GM23338 (cell line): ENCODE measurements around the gene PGS1. TPM values are rescaled to one million over a fixed set of nuclear protein-coding genes. Genes with fewer than 3 reads are reported as not detected.

ENCODE experiments used
- ATAC-seq: fragments of 200-7000 bp; cut with Tn5 transposase; 3 replicates; pipeline ENCODE4 v1.9.1; 2020
- DNase-seq: peaks from one replicate; pipeline ENCODE4 v3.0.0-alpha.2; 2015; ENCODE audit warnings: low spot score
- H2AFZ ChIP-seq: fragments of 200-600 bp; sonication (generic); 2 replicates; pipeline ENCODE4 v1.8.0; 2016; ENCODE audit warnings: antibody characterized with exemption, mild to moderate bottlenecking, moderate library complexity
- H3F3A ChIP-seq: fragments of 200-600 bp; sonication (generic); replicated peaks from 2 replicates; pipeline ENCODE4 v1.8.0; 2017; ENCODE audit warnings: antibody characterized with exemption, mixed run types, low read depth
- H3K27ac ChIP-seq: fragments of 200-600 bp; sonication (generic); 2 replicates; pipeline ENCODE4 v1.6.1; 2016; ENCODE audit warnings: low read depth
- H3K27me3 ChIP-seq: fragments of 200-600 bp; sonication (generic); 2 replicates; pipeline ENCODE4 v1.8.0; 2016; ENCODE audit warnings: mild to moderate bottlenecking, mixed run types, moderate library complexity; ENCODE audit not compliant: insufficient read depth
- H3K36me3 ChIP-seq: fragments of 200-600 bp; sonication (generic); 2 replicates; pipeline ENCODE4 v1.8.0; 2016; ENCODE audit warnings: mild to moderate bottlenecking; ENCODE audit not compliant: insufficient read depth
- H3K4me1 ChIP-seq: fragments of 200-600 bp; sonication (generic); 2 replicates; pipeline ENCODE4 v1.8.0; 2016; ENCODE audit warnings: mild to moderate bottlenecking, moderate library complexity; ENCODE audit not compliant: insufficient read depth
- H3K4me2 ChIP-seq: fragments of 200-600 bp; sonication (generic); 2 replicates; pipeline ENCODE4 v1.7.1; 2017; ENCODE audit warnings: mixed run types
- H3K4me3 ChIP-seq: fragments of 200-600 bp; sonication (generic); 2 replicates; pipeline ENCODE4 v1.6.1; 2016; ENCODE audit warnings: mixed run types
- H3K79me2 ChIP-seq: fragments of 200-600 bp; sonication (generic); replicated peaks from 2 replicates; pipeline ENCODE4 v1.8.0; 2017; ENCODE audit warnings: mild to moderate bottlenecking; ENCODE audit not compliant: insufficient read depth
- H3K9me2 ChIP-seq: fragments of 200-600 bp; sonication (generic); 2 replicates; pipeline ENCODE4 v1.8.0; 2017; ENCODE audit not compliant: insufficient read depth
- H4K20me1 ChIP-seq: fragments of 200-600 bp; sonication (generic); replicated peaks from 2 replicates; pipeline ENCODE4 v1.8.0; 2017; ENCODE audit warnings: mild to moderate bottlenecking; ENCODE audit not compliant: insufficient read depth
- H3K27ac Mint-ChIP-seq: 2 replicates; pipeline ENCODE4 v1.8.0; 2020; ENCODE audit warnings: inconsistent platforms, mild to moderate bottlenecking, moderate library complexity, mixed read lengths
- H3K27me3 Mint-ChIP-seq: 3 replicates; pipeline ENCODE4 v1.8.0; 2022; ENCODE audit warnings: low read depth, mild to moderate bottlenecking, moderate library complexity, mixed read lengths, inconsistent platforms; ENCODE audit not compliant: insufficient read depth, poor library complexity
- H3K36me3 Mint-ChIP-seq: 3 replicates; pipeline ENCODE4 v1.8.0; 2021; ENCODE audit warnings: low read depth, mild to moderate bottlenecking, inconsistent platforms, moderate library complexity, mixed read lengths
- H3K4me1 Mint-ChIP-seq: 3 replicates; pipeline ENCODE4 v1.8.0; 2020; ENCODE audit warnings: mild to moderate bottlenecking, inconsistent platforms, mixed read lengths
- H3K4me3 Mint-ChIP-seq: 3 replicates; pipeline ENCODE4 v1.8.0; 2021; ENCODE audit warnings: moderate library complexity, mild to moderate bottlenecking, inconsistent platforms, mixed read lengths
- H3K9me3 Mint-ChIP-seq: 3 replicates; pipeline ENCODE4 v1.8.0; 2020; ENCODE audit warnings: moderate library complexity, mild to moderate bottlenecking, inconsistent platforms, mixed read lengths
- CREB1 ChIP-seq: fragments of 250-450 bp; sonication (Bioruptor Pico); IDR thresholded peaks from 2 replicates; pipeline ENCODE4 v1.5.0; 2020; ENCODE audit warnings: low read depth, mild to moderate bottlenecking, moderate library complexity
- CTCF ChIP-seq, 2 experiments: fragments of 200-600 bp in 1 of 2; sonication (generic) in 1 of 2; conservative IDR thresholded peaks; 2 replicates each; pipeline versions ENCODE4 v1.5.1 to v1.6.1; 2016 to 2017; ENCODE audit warnings: antibody characterized with exemption in 2 of 2, low read depth in 2 of 2, mild to moderate bottlenecking in 2 of 2, moderate library complexity in 1 of 2
- ETS1 ChIP-seq: IDR thresholded peaks from 2 replicates; pipeline ENCODE4 v1.6.1; 2016; ENCODE audit warnings: antibody characterized with exemption
- EZH2phosphoT487 ChIP-seq: fragments of 200-600 bp; sonication (generic); IDR thresholded peaks from one replicate; pipeline ENCODE4 v1.8.1; 2018; ENCODE audit warnings: antibody characterized with exemption; ENCODE audit not compliant: unreplicated experiment
- NANOG ChIP-seq: IDR thresholded peaks from 2 replicates; pipeline ENCODE4 v1.6.1; 2016; ENCODE audit warnings: antibody characterized with exemption, borderline replicate concordance
- POLR2AphosphoS5 ChIP-seq: IDR thresholded peaks from 2 replicates; pipeline ENCODE4 v1.6.1; 2016; ENCODE audit warnings: antibody characterized with exemption, low read depth
- ZNF331 ChIP-seq: fragments of 250-450 bp; sonication (Bioruptor Pico); IDR thresholded peaks from 2 replicates; pipeline ENCODE4 v1.5.0; 2020; ENCODE audit warnings: low read depth, mild to moderate bottlenecking, moderate library complexity
- ZNF462 ChIP-seq: fragments of 250-450 bp; sonication (Bioruptor Pico); IDR thresholded peaks from 2 replicates; pipeline ENCODE4 v1.5.0; 2020; ENCODE audit warnings: mild to moderate bottlenecking, moderate library complexity
- polyA plus RNA-seq: library from polyadenylated mRNA; unstranded; fragments of >200 nt; fragmentation: Nextera tagmentation; extraction: Ambion mirVana; gene quantifications from 2 replicates; pipeline ENCODE4 v1.2.1, GENCODE V29; 2016
- total RNA-seq: library from RNA; depleted of rRNA; stranded (reverse); fragments of >200 nt; shearing (Covaris generic); gene quantifications from 2 replicates; pipeline ENCODE4 v1.2.3, GENCODE V29; 2014

PGS1 gene
- total and polyA plus RNA-seq, 2 experiments from 2014 or later = 43.9 to 67.1 TPM

GRCh38 chr17:78432226-78433012 lies 54.0 kb downstream of the PGS1 start:
- no peak overlapping the region for H2AFZ ChIP-seq
- H3K9me2 ChIP-seq = no peaks in the 10 kb centered on the region
- 0 out of 2 replicates have a peak, but pooled peaks cover 8% of the 10 kb centered on the region for H3F3A ChIP-seq
- TF ChIP-seq CREB1 (CRISPR knock-in tag) (no peak), POLR2AphosphoS5 (no peak), ZNF462 (no peak), CTCF (conservative IDR thresholded peaks at IDR 0.05; ENCODE audit: low read depth in 2 of 2) (no peak), ZNF331 (CRISPR knock-in tag) (no peak), EZH2phosphoT487 (no peak), NANOG (no peak), ETS1 (no peak)
- no peaks in the 10 kb centered on the region for H3K27me3 ChIP-seq
- no peaks in the 10 kb centered on the region for H3K36me3 ChIP-seq
- H3K4me2 ChIP-seq = no peak overlapping the region
- peaks cover 6% of the 10 kb centered on the region; the same call in 1 of the 2 replicates for H3K4me1 ChIP-seq
- Mint-ChIP-seq H3K27me3 (peaks cover 20% of the 10 kb centered on the region), H3K36me3 (peaks cover 5% of the 10 kb centered on the region), H3K27ac (no peak overlapping the region), H3K4me1 (peaks cover 42% of the 10 kb centered on the region), H3K4me3 (no peak overlapping the region), H3K9me3 (peaks cover 3% of the 10 kb centered on the region; the same call in 1 of the 3 replicates)
- no peak for DNase-seq
- no peak overlapping the region for H3K4me3 ChIP-seq
- no peaks in the 10 kb centered on the region for H3K79me2 ChIP-seq
- ATAC-seq = no peak
- H4K20me1 ChIP-seq = 0 out of 2 replicates have a peak, but pooled peaks cover 3% of the 10 kb centered on the region
- no peak overlapping the region for H3K27ac ChIP-seq
